ENCODE results near the gene ZEB2.

DNA sequence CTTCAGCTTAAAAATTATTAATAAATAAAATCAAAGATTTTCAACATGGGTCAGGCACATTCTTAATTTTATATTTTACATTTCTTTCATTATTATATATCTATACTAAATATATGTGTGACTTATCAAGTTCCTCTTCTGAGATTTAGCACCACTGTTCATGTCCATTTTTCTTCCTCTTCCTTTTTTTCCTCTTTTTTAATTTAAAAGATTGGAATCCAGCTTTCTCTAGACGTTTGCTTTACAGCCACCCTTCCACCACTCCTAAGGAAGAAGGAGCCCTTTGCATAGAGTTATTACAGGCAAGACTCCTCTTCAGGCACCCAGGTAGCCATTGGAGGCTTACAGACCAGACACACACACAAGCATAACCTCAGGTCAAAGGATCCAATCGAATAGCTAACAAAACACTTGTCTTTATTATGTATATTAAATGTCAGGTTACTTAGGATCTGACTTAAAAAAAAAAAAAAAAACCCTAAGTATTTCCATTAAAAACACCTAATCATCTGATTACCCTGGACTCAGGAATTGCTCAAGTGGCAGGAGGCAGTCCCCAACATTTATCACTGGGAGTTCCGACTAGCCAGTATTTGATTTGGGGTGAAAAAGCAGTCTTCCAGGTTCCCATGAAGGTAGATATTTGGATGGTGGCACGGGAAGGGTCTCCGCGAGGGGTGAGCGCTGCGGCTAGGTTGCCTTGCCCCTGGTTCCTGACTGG lies 2.4 kb upstream of the ZEB2 start:
- no peak for TF ChIP-seq POLR2A (IDR thresholded peaks at IDR 0.05)
- TF ChIP-seq, protein P1, sequence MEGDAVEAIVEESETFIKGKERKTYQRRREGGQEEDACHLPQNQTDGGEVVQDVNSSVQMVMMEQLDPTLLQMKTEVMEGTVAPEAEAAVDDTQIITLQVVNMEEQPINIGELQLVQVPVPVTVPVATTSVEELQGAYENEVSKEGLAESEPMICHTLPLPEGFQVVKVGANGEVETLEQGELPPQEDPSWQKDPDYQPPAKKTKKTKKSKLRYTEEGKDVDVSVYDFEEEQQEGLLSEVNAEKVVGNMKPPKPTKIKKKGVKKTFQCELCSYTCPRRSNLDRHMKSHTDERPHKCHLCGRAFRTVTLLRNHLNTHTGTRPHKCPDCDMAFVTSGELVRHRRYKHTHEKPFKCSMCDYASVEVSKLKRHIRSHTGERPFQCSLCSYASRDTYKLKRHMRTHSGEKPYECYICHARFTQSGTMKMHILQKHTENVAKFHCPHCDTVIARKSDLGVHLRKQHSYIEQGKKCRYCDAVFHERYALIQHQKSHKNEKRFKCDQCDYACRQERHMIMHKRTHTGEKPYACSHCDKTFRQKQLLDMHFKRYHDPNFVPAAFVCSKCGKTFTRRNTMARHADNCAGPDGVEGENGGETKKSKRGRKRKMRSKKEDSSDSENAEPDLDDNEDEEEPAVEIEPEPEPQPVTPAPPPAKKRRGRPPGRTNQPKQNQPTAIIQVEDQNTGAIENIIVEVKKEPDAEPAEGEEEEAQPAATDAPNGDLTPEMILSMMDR (IDR thresholded peaks at IDR 0.05): no peak
- no peak for TF ChIP-seq EP300 (IDR thresholded peaks at IDR 0.05)
